NCI-H510A (cell line): ENCODE measurements around the gene H1-8.

Source experiments
- DNase-seq: peaks from one replicate; lab custom pipeline; 2025; lab: John Stamatoyannopoulos, UW

Gene H1-8

DNA sequence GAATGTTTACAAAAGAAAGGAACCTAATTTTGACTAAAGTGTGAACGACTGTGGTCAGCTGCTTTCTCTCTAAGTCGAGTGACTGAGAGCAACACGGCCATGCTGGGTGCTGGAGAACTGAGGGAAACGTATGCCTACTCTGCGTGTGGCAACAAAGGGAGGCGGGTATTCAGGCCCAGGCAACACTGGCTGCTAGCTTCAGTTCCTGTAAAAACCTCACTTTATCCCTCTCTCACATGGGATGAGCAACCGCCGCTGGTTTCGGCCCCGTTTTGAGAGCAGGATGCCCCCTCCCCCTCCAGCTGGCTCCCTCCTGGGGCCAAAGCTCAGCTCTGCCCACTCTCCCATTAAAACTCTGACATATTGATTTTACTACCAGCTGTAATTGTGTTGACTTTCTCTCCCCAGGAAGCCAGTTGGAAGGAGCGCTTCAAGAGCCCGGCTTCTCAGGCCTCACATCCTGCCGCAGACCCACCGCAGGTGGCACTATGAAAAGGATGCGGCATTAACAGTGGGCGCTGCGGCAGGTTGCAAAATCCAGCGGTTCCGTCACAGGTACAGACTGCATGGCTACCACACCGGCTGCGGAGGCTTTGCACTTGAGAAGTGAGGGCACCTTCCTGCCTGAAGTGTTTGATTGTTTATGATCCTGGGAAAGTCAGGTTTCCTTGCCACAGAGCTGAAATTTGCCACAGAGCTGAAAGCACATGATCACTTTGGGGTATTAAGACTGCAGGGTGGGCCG, 50.8 kb downstream of the H1-8 start:
- peak; percentile 97 for DNase-seq

DNA sequence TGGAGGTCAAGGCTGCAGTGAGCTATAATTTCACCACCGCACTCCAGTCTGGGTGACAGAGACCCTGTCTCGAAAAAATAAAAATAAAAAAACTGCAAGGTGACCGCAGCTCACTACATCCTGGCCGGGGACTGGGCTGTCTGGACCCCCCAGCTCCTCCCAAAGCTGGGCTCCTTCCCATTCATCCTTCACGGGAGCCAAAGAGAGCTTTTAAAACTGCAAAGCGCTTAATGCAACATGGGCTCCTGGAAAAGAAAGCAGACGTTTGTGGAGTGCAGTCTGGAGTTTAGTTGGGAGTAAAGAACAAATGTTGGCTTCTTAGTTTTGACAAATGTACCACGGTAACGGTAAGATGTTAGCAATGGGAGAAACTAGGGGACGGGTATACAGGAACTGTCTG, 51.4 kb downstream of the H1-8 start:
- no peak for DNase-seq

DNA sequence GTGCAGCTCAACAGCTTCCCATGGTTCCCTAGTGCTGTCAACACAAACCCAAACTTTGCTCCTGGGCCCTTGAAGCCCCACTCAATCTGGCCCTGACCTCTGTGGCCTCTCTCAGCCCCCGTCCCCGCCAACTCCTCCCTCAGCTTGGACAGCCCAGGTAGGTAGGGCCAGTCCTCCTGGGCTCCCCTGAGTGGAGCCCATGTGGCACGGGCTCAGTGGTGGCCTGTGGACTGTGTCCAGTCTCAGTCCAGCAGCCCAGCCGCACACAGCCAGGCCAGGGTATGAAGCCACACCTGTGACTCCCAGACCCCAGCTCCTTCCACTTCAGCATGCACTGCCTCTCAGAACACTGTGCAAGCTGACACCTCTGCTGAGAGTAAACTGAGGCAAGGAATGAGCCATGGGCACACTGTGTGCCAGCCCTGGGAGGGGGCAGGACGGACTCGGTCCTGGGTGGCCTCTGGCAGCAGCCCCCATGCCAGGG, 52.0 kb downstream of the H1-8 start:
- DNase-seq, result no peak

DNA sequence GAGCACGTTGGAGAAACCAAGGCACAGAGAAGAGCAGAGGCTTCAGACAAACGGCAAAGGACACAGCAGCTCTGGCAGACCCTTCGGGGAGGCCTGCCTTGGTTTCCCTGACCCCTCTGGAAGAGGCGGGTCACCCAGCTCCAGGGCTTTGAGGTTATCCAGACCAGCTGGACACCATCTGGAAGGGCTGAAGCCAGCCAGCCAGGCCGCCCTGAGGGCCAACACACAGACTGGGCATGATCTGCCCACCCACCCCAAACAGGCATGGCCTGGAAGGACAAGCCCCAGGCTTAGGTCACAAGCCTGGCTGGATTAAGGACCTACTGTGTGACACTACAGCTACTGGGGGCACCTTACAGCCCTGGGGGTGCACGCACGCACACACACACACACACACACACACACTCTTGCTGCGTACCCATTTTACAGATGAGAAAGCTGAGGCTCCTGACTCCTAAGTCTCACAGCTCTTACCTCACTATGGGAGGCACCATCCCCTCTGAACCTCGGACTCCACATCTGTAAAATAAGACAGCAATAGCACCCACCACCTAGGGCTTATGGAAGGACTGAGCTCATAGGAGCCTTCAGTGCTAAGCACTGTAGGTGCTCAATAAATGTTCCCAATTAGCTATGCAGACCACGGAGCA, 52.7 kb downstream of the H1-8 start:
- no peak for DNase-seq

DNA sequence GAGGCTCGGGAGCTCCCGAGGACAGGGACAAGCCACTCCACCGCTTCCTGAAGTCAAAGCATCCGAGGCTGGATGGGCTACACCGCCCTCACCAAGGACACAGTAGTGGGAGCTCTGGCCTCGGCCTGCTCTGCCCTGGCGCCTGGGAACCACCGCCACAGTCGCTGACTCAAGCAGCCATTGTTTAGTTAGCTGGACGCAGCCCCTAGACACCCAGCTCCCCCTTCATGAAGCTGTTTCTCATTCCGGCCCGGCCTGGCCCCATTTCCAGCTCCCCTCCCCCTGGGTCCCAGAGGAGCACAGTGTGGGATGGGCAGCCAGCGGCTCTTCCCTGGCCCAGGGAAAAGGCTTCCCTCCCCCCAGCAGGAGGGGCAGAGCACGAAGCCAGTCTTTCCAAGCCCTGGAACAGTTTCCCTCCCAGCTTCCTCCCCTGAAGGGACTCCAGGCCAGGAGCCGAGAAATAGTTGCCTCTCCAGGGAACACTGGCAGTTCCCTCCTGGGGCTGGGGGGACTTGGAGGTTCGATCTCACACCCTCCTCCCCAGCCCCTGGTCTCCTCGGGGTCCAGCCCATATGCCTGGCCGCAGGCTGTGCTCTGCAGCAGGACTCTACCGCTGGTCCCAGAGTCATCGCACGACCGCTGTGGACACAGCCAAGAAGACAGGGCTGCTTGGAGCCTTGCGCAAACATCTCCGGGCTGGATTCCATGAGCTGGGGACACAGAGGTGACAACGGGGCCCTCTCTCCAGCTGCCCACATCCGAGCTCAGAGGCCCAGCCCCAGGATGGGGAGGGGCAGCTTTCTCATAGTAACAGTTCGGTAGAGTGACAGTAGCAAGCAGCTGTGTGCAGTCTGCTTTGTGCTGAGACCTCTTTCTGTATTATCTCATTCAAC, 53.5 kb downstream of the H1-8 start:
- peak; percentile 73 for DNase-seq

DNA sequence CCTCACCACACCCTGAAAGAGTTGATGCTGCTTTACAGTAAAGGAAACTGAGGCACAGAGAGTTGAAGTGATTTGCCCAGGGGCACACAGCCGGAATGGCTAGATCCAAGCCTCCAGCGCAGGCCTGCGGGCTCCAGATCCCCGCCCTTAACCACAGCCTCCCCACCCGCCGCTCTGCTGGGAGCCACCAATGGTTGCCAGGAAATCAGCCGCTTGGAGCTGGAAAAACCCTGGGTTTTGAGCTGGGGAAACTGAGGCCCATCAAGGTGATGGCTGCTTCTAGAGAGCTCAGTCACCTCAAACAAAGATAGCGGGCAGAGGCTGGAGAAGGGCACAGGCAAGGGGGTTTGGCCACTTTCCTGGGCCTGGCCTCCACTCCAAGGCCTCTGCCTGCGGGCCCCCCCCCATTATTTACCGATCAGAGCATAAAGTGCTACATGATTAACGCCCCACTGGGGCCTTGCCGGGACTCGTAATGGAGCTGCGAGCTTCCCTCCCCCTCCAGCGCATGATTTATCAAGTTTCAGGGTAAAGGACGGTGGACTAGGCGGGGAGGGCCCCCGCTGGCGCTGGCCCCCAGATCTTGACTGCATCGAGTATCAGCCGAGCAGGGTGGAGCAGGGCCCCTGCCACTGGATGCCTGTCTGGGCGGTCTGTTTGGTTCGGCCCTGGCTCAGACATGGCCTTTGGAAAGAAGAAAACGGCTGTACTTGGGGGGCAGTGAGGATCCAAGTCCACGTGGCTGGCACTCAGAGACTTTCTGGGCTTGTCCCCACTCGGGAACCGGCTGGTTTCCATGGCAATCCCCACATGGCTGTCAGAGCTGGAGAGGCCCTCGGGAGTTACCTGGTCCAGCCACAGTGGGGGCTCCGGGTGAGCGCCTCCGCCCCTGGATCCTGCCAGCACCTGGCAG, 54.4 kb downstream of the H1-8 start:
- peak; percentile 60 for DNase-seq

DNA sequence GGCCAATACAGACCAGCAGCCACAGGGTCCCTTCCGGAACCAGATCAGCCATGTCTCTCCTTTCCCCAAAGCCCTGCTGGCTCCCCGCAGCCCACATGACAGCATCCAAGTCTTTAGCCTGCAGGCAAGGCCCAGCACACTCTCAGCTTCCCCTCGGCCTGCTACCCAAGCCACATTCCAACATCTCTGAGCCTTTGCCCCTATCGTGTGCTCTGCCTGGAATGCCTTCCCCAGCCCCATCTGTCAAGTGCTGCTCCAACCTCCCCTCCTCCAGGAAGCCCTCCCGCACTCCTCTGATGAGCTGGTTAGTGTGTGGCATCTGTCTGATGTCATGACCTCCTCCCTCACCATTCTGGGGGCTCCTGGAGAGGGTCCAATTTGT, 55.0 kb downstream of the H1-8 start:
- no peak for DNase-seq

DNA sequence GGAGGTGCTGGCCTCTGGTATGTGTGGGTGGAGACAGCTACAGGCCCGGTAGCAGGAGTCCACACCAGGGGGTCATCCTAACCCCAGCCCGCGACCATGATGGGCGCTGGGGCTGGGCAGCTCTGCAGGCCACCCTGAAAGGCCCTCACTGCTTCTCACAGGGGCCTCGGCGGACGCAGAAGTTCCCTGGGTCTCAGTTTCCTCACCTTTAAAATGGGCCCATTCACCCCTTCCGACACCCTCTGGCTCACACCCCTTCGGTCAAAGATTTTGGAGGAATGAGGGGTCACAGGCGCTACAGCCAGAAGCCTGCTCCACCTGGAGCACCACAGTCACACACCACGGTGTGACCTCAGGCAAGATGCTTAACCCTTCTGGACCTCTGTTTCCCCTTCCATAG, 55.5 kb downstream of the H1-8 start:
- no peak for DNase-seq

DNA sequence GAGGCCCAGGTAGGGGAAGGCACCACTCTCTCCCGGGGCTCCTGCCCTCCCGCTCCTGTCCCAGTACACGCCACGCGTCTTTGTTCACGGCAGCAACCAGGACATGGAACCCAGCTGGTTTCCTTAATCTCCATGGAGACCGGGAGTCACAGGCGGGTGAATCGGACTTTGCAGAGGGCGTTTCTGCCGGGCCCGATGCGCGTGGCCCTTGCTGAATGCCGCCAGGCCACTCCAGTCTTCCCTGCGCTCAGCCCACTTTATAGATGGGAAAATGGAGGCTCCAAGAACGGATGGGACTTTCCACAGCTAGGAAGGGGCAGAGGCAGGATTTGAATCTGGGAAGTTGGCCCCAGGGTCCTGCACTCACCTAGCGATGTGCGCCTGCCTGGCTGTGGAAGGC, 56.1 kb downstream of the H1-8 start:
- DNase-seq, result no peak

DNA sequence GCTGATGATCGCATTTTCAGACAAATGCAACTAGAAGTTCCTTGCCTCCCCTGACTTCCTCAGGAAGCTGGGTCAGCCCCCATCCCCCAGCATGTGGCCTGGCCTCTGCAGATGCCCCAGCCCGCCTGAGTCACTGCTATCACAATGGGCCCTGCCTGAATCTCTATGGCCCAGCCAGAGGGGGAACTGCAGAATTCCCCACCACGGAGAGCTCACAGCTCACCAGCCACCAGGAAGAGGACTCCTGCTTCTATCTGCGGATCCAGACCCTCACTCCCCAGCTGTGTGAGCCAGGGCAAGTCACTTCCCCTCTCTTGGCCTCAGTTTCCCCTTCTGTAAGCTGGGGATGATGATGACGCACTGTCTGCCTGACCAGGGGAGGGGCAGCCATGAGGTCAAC, 56.6 kb downstream of the H1-8 start:
- DNase-seq, result no peak

DNA sequence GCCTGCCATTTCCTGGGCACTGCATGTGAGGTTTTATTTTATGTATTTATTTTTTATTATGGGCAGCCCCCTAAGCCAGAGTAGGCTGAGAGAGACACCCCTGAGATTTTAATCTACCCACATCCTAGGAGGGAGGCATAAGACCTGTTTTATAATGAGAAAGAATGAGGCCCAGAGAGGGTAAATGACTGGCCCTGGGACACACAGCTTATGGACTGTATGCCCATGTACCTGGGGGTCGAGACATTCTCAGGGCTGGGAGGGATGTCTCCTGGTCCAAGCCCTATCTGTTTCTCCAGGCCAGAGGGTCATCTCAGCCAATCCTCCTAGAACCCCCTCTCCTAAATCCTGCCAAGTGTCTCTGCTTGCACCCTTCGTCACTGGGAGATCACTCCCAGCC, 57.4 kb downstream of the H1-8 start:
- no peak for DNase-seq
